Heart left ventricle (tissue), 13 donors: ENCODE results near the gene GTF2IRD1.

Source experiments
- CTCF ChIP-seq, 12 donors: fragments of 200-600 bp; sonication (generic) in 4 of 12; IDR thresholded peaks; one replicate each; pipeline versions ENCODE4 v1.5.0 to v1.8.0; 2018 to 2022; ENCODE audit warnings: antibody characterized with exemption in 12 of 12, mild to moderate bottlenecking in 5 of 12
- POLR2A ChIP-seq, 2 donors: fragments of 450-650 bp; IDR thresholded peaks; one replicate each; pipeline ENCODE4 v1.6.1; 2017; ENCODE audit warnings: antibody characterized with exemption in 2 of 2, mild to moderate bottlenecking in 2 of 2, moderate library complexity in 2 of 2
- donor health status: ischemic (EF 13 %, LVEDD 7.1; RV severe dilation, severe dysfunction).
- donor health status: DM: no; HTN: yes; CAD: no.
- donor health status: DM: no; HTN: no; CAD: no.
- donor health status: ischemic (EF 25% LVEDD 6.9; RV normal size, moderate dysfunction).
- donor health status: ischemic (EF 25% LVEDD 5.7; RV mildly dilated, moderate dysfunction).
- donor health status: ischemic (EF 35%, LVEDD 5.7; RV mildly dilated, moderate dysfunction).
- donor health status: nonischemic (EF 11% LVEDD 7.7; RV severe dilation, severe dysfunction).
- donor health status: DM: yes; HTN: yes; CAD: no.
- donor health status: PGD.
- donor health status: ischemic (EF 29% LVEDD 5.4; RV normal size, mild dysfunction).
- donor health status: nonischemic (EF 23%, LVEDD 6.1; RV moderate dilation, normal function).

DNA sequence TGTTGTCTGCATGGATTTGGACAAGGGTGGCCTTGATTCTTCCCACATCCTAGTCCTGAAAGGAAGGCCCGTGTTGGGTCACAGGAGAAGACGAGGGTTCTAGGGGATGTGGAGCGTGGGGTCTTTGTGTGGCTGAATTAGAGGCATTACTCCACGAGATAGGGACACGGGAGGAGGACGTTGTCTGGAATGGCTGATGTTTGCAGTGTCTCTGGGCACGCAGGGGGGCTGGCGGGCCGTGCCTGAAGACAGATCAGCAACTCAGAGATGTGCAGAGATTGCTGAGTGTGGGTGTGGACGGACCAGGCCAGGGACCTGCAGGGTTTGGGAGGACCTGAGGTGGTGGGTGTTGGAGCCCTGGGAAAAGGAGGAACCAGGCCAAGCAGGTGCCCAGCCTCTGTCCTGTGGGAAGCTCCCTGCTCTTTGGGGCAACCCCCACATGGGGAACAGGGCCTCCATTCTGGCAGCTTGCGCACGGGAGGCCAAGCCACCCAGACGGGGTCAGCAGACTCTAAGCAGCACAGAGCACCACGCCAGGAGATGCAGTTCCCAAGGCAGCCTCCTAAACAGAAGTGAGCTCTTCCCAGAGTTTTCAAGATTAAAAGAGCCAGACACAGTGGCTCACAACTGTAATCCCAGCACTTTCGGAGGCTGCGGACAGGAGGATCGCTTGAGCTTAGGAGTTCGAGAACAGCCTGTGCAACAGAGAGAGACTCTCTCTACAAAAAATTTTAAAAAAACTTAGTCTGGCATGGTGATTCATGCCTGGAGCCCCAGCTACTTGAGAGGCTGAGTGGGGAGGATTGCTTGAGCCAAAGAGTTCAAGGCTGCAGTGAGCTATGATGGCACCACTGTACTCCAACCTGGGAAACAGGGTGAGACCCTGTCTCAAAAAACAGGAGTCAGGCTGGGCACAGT, 132.8 kb downstream of the GTF2IRD1 start:
- TF ChIP-seq CTCF (IDR thresholded peaks at IDR 0.05) (no peak), POLR2A (IDR thresholded peaks at IDR 0.05) (no peak)
